Parathyroid adenoma (tissue), 2 donors: Measurements from ENCODE around the gene DCUN1D2.
"Not testable (repeated sequence)": the region's sequence is repeated elsewhere in the genome, so short reads cannot be mapped to it uniquely, and the experiment has no call there.

Experiments used
- H2AFZ ChIP-seq: fragments of 300-600 bp; sonication (generic); one replicate; pipeline ENCODE4 v1.7.0; 2017; ENCODE audit warnings: antibody characterized with exemption, mild to moderate bottlenecking
- H3K27ac ChIP-seq: fragments of 300-600 bp; sonication (generic); one replicate; pipeline ENCODE4 v1.7.0; 2017
- H3K27me3 ChIP-seq: fragments of 300-600 bp; sonication (generic); one replicate; pipeline ENCODE4 v1.7.0; 2017; ENCODE audit warnings: low read length; ENCODE audit not compliant: control insufficient read depth, insufficient read depth
- H3K36me3 ChIP-seq: fragments of 300-600 bp; sonication (generic); one replicate; pipeline ENCODE4 v1.7.0; 2017; ENCODE audit warnings: low read length; ENCODE audit not compliant: control insufficient read depth, insufficient read depth
- H3K4me1 ChIP-seq: fragments of 300-600 bp; sonication (generic); one replicate; pipeline ENCODE4 v1.7.0; 2017; ENCODE audit warnings: control low read depth
- H3K4me2 ChIP-seq: fragments of 300-600 bp; sonication (generic); one replicate; pipeline ENCODE4 v1.7.0; 2017; ENCODE audit warnings: low read length
- H3K4me3 ChIP-seq: fragments of 300-600 bp; sonication (generic); one replicate; pipeline ENCODE4 v1.7.0; 2017; ENCODE audit warnings: low read depth, low read length
- H3K79me2 ChIP-seq: fragments of 300-600 bp; sonication (generic); one replicate; pipeline ENCODE4 v1.7.0; 2017; ENCODE audit warnings: control low read depth
- H3K9ac ChIP-seq: fragments of 300-600 bp; sonication (generic); one replicate; pipeline ENCODE4 v1.7.0; 2017; ENCODE audit warnings: mild to moderate bottlenecking
- H3K9me3 ChIP-seq: fragments of 300-600 bp; sonication (generic); one replicate; pipeline ENCODE4 v1.7.0; 2017; ENCODE audit warnings: low read length; ENCODE audit not compliant: control insufficient read depth
- CTCF ChIP-seq: fragments of 300-600 bp; sonication (generic); IDR thresholded peaks from one replicate; pipeline ENCODE4 v1.7.0; 2017; ENCODE audit warnings: antibody characterized with exemption, mild to moderate bottlenecking
- donor health status: primary hyperparathyroidism.

Gene DCUN1D2

GRCh38 chr13:113528813-113529180 is 38.3 kb upstream of the DCUN1D2 start:
- no peaks in the 10 kb centered on the region for H3K27me3 ChIP-seq
- no peak overlapping the region for H3K4me3 ChIP-seq
- no peak for TF ChIP-seq CTCF
- no peaks in the 10 kb centered on the region for H3K79me2 ChIP-seq
- no peak overlapping the region for H3K27ac ChIP-seq
- no peaks in the 10 kb centered on the region for H3K9me3 ChIP-seq
- H3K4me1 ChIP-seq: no peaks in the 10 kb centered on the region
- H3K36me3 ChIP-seq: no peaks in the 10 kb centered on the region
- H3K9ac ChIP-seq: no peak overlapping the region
- no peak overlapping the region for H2AFZ ChIP-seq
- H3K4me2 ChIP-seq: no peak overlapping the region

- TF ChIP-seq CTCF: no peak
- Histone ChIP-seq H3K27ac (no peak overlapping the region), H3K27me3 (no peaks in the 10 kb centered on the region), H3K4me1 (no peaks in the 10 kb centered on the region), H3K79me2 (no peaks in the 10 kb centered on the region), H3K9ac (no peak overlapping the region), H2AFZ (no peak overlapping the region), H3K4me3 (no peak overlapping the region), H3K9me3 (no peaks in the 10 kb centered on the region), H3K36me3 (no peaks in the 10 kb centered on the region), H3K4me2 (no peak overlapping the region)
Observed at GRCh38 chr13:113528101-113528812, 37.7 kb upstream of the DCUN1D2 start.

- H3K9me3 ChIP-seq: no peaks in the 10 kb centered on the region
- H3K27ac ChIP-seq: no peak overlapping the region
- no peak for TF ChIP-seq CTCF
- H3K4me3 ChIP-seq: no peak overlapping the region
- H2AFZ ChIP-seq: no peak overlapping the region
- no peak overlapping the region for H3K4me2 ChIP-seq
- no peaks in the 10 kb centered on the region for H3K36me3 ChIP-seq
- H3K4me1 ChIP-seq: no peaks in the 10 kb centered on the region
- no peak overlapping the region for H3K9ac ChIP-seq
- no peaks in the 10 kb centered on the region for H3K79me2 ChIP-seq
- H3K27me3 ChIP-seq: no peaks in the 10 kb centered on the region
Observed at GRCh38 chr13:113527272-113527958, 36.9 kb upstream of the DCUN1D2 start.

- no peak for TF ChIP-seq CTCF
- H3K27ac ChIP-seq: no peak overlapping the region
- H3K4me2 ChIP-seq: no peak overlapping the region
- no peaks in the 10 kb centered on the region for H3K79me2 ChIP-seq
- H3K4me1 ChIP-seq: no peaks in the 10 kb centered on the region
- H3K9me3 ChIP-seq: no peaks in the 10 kb centered on the region
- H3K4me3 ChIP-seq: no peak overlapping the region
- H2AFZ ChIP-seq: no peak overlapping the region
- H3K27me3 ChIP-seq: no peaks in the 10 kb centered on the region
- no peaks in the 10 kb centered on the region for H3K36me3 ChIP-seq
- H3K9ac ChIP-seq: no peak overlapping the region
Observed at GRCh38 chr13:113526466-113527220, 36.1 kb upstream of the DCUN1D2 start.

- H3K27ac ChIP-seq, H3K36me3 ChIP-seq, H3K9me3 ChIP-seq, H3K4me3 ChIP-seq, H3K4me1 ChIP-seq, H2AFZ ChIP-seq, H3K27me3 ChIP-seq, H3K4me2 ChIP-seq, H3K9ac ChIP-seq, H3K79me2 ChIP-seq: not testable (repeated sequence)
Observed at GRCh38 chr13:113522438-113522837, 31.9 kb upstream of the DCUN1D2 start.
